Gastroesophageal sphincter (tissue), 4 donors: Measurements from ENCODE around the gene JUP. TPM values are rescaled to one million over a fixed set of nuclear protein-coding genes. Genes with fewer than 3 reads are reported as not detected.

Experiments
- ATAC-seq: fragments of 150-250 bp; one replicate; pipeline ENCODE4 v1.9.1; 2016; ENCODE audit warnings: mild to moderate bottlenecking, moderate library complexity
- H3K27ac ChIP-seq, 4 donors: fragments of 200-600 bp; sonication (generic) in 3 of 4; 1 replicate in 3 of 4; 2 replicates in 1 of 4; pipeline ENCODE4 v1.5.1; 2016 to 2019
- H3K27me3 ChIP-seq: fragments of 200-600 bp; sonication (generic); one replicate; pipeline ENCODE4 v1.5.1; 2019
- H3K36me3 ChIP-seq, 2 donors: fragments of 200-600 bp; sonication (generic); one replicate each; pipeline ENCODE4 v1.5.1; 2019; ENCODE audit warnings: control low read depth in 1 of 2
- H3K4me1 ChIP-seq, 3 donors: fragments of 200-600 bp; sonication (generic); 1 replicate in 2 of 3; 2 replicates in 1 of 3; pipeline ENCODE4 v1.5.1; 2016 to 2019; ENCODE audit warnings: control low read depth in 2 of 3
- H3K4me3 ChIP-seq, 2 donors: fragments of 200-600 bp; sonication (generic); one replicate each; pipeline ENCODE4 v1.5.1; 2019; ENCODE audit warnings: mild to moderate bottlenecking in 1 of 2, moderate library complexity in 1 of 2
- H3K9me3 ChIP-seq, 3 donors: fragments of 200-600 bp; sonication (generic); one replicate each; pipeline ENCODE4 v1.5.1; 2017 to 2019; ENCODE audit warnings: control low read depth in 2 of 3
- CTCF ChIP-seq, 4 experiments: fragments of 200-600 bp in 2 of 4; fragments of 450-650 bp in 2 of 4; sonication (generic) in 1 of 4; IDR thresholded peaks; one replicate each; pipeline ENCODE4 v1.5.1; 2017 to 2019; ENCODE audit warnings: antibody characterized with exemption in 4 of 4, mild to moderate bottlenecking in 2 of 4, moderate library complexity in 2 of 4
- EP300 ChIP-seq: sonication (generic); formaldehyde crosslinking; IDR thresholded peaks from one replicate; pipeline ENCODE4 v1.6.1; 2017; ENCODE audit warnings: antibody characterized with exemption, mild to moderate bottlenecking
- POLR2A ChIP-seq, 2 donors: fragments of 450-650 bp; IDR thresholded peaks; one replicate each; pipeline ENCODE4 v1.6.1; 2017; ENCODE audit warnings: antibody characterized with exemption in 2 of 2, mild to moderate bottlenecking in 2 of 2, moderate library complexity in 1 of 2
- POLR2AphosphoS5 ChIP-seq: sonication (generic); formaldehyde crosslinking; IDR thresholded peaks from one replicate; pipeline ENCODE4 v1.6.1; 2017; ENCODE audit warnings: antibody characterized with exemption
- WGBS, 2 donors: methylation state at CpG; one replicate each; pipeline ENCODE4 v1.1.5; 2018; ENCODE audit warnings: low coverage in 1 of 2; 5-methylcytosine and 5-hydroxymethylcytosine counted together
- total RNA-seq, 4 donors: library from RNA; depleted of rRNA; stranded (reverse); fragments of >200 nt; gene quantifications; one replicate each; pipeline ENCODE4 v1.1.0, GENCODE V29; 2016

Gene JUP
- total RNA-seq, 4 donors from 2014 or later: 30.8 to 60.9 (median 41.7) TPM

GRCh38 chr17:41787021-41787418, 509 bp upstream of the JUP start:
- WGBS, 2 donors: 21 to 34% methylated on average over 4 of the region's 4 CpGs
- H3K36me3 ChIP-seq: no peaks in the 10 kb centered on the region
- H3K9me3 ChIP-seq: no peaks in the 10 kb centered on the region
- H3K27ac ChIP-seq: no peak overlapping the region
- H3K27me3 ChIP-seq: peaks cover 50% of the 10 kb centered on the region
- ATAC-seq: no peak
- peaks cover 0 to 44% (median 28%) of the 10 kb centered on the region in 3 donors for H3K4me1 ChIP-seq
- TF ChIP-seq POLR2A (IDR thresholded peaks at IDR 0.05): no peak
- TF ChIP-seq POLR2AphosphoS5: no peak
- no peak for TF ChIP-seq EP300
- TF ChIP-seq CTCF (IDR thresholded peaks at IDR 0.05): no peak
- H3K4me3 ChIP-seq: no peak overlapping the region

GRCh38 chr17:41785859-41786226, 668 bp downstream of the JUP start:
- peak overlapping the region; percentile 25 to 71 for H3K4me3 ChIP-seq
- H3K9me3 ChIP-seq: no peaks in the 10 kb centered on the region
- H3K27me3 ChIP-seq: peaks cover 57% of the 10 kb centered on the region
- peaks cover 0 to 53% (median 30%) of the 10 kb centered on the region in 3 donors for H3K4me1 ChIP-seq
- TF ChIP-seq CTCF (IDR thresholded peaks at IDR 0.05) (no peak), POLR2A (IDR thresholded peaks at IDR 0.05) (no peak), POLR2AphosphoS5 (no peak)
- WGBS, 2 donors: 0% methylated on average over 2 to 5 of the region's 22 CpGs
- ATAC-seq: no peak
- no peaks in the 10 kb centered on the region for H3K36me3 ChIP-seq
- H3K27ac ChIP-seq: peak overlapping the region in 3 of 4 donors; percentile 78 to 82 (median 79)

DNA sequence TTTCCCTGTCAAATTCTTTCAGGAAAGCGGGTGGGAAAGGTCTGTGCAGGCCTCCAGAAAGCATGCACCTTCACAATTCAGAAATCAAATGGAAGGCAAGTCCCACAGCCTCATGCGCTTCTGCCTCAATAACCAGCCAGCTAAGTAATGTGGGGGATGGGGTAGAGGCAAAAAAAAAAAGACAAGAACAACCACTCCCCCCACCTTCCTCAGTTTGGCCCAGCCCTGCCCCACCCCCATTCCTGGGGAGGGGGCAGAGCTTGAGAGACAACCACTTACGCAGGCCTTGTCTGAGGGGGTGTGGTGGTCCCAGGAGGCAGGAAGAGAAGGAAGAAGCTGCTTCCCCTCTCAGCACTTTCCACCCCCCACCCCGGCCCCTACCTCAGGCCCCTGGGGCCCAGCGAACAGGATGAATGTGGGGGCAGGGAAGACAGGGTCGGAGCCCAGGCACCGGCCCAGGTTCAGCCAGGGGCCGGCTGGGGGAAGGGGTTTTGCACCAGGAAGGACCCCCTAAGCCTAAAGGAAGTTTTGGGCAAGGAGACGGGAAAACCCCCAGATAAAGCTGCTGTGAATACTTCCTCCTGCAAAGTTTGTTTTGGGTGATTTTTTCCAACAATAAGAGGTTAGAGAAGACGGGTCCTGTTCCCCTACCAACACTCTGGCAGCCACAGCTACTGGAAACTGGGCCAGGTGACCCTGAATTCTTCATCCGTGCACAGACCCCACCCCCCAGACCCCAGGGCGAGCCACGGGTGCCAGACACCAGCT, 1.2 kb downstream of the JUP start:
- TF ChIP-seq POLR2A (IDR thresholded peaks at IDR 0.05) (no peak), EP300 (no peak), CTCF (IDR thresholded peaks at IDR 0.05) (no peak), POLR2AphosphoS5 (no peak)
- H3K4me1 ChIP-seq: peaks cover 0 to 53% (median 30%) of the 10 kb centered on the region in 3 donors
- peak overlapping the region; percentile 25 to 71 for H3K4me3 ChIP-seq
- peak overlapping the region in 3 of 4 donors; percentile 78 to 82 (median 79) for H3K27ac ChIP-seq
- peaks cover 57% of the 10 kb centered on the region for H3K27me3 ChIP-seq
- no peaks in the 10 kb centered on the region for H3K9me3 ChIP-seq
- WGBS, 2 donors: 12 to 50% methylated on average over 2 to 3 of the region's 13 CpGs
- ATAC-seq: no peak
- no peaks in the 10 kb centered on the region for H3K36me3 ChIP-seq

GRCh38 chr17:41784207-41784744, 2.2 kb downstream of the JUP start:
- no peak for TF ChIP-seq EP300
- TF ChIP-seq POLR2AphosphoS5: no peak
- TF ChIP-seq POLR2A (IDR thresholded peaks at IDR 0.05): no peak
- no peak for TF ChIP-seq CTCF (IDR thresholded peaks at IDR 0.05)
- no peaks in the 10 kb centered on the region for H3K36me3 ChIP-seq
- no peak for ATAC-seq
- peak overlapping the region in 3 of 4 donors; percentile 43 to 82 (median 78) for H3K27ac ChIP-seq
- H3K4me1 ChIP-seq: peaks cover 0 to 53% (median 30%) of the 10 kb centered on the region in 3 donors
- peak overlapping the region in 1 of 2 donors; percentile 71 for H3K4me3 ChIP-seq
- no peaks in the 10 kb centered on the region for H3K9me3 ChIP-seq
- 22 to 89% methylated on average over 2 to 3 of the region's 6 CpGs for WGBS, 2 donors
- peaks cover 57% of the 10 kb centered on the region for H3K27me3 ChIP-seq
